ENCODE measurements around the gene ELOVL1.
"Not testable (repeated sequence)": the region's sequence is repeated elsewhere in the genome, so short reads cannot be mapped to it uniquely, and the experiment has no call there.

The ELOVL1 gene

DNA sequence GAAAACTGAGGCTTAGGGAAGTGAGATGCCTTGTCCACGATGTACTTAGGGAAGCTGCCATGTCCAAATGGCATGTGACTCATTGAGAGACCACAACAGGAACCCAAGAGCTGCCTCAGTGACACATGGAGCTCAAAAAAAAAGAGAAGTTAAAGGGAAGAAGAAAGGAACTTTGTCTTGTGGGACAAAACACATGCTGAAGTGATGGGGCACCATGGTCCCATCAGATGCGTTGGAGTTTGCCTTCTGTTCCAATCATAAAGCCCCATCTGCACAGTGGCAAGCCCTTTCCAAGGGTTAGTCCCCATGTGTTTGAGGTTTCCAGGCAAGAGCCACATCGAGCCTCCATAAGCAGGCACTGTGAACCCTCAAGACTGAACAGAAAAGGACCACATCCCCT, 13.8 kb upstream of the ELOVL1 start:
- peak; percentile 84 to 94 (median 91) for DNase-seq

DNA sequence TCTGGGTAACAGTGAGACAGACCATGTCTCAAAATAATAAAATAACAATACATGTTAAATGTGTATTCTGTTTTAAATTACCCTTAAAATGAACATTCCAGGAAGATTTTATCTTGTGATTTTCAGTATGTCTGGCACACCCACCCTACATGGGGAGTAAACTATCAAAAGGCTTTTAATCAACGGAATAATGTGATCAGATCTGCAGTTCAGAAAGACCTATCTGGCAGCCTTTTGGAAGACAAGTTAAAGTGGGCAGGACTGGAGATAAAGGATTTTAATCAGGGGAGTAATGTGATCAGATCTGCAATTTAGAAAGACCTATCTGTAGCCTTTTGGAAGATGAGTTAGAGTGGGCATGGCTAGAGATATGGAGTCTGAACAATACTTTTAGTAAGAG, 11.7 kb upstream of the ELOVL1 start:
- no peak for DNase-seq

- no peak for DNase-seq
Observed at GRCh38 chr1:43377831-43378230, 10.0 kb upstream of the ELOVL1 start.

DNA sequence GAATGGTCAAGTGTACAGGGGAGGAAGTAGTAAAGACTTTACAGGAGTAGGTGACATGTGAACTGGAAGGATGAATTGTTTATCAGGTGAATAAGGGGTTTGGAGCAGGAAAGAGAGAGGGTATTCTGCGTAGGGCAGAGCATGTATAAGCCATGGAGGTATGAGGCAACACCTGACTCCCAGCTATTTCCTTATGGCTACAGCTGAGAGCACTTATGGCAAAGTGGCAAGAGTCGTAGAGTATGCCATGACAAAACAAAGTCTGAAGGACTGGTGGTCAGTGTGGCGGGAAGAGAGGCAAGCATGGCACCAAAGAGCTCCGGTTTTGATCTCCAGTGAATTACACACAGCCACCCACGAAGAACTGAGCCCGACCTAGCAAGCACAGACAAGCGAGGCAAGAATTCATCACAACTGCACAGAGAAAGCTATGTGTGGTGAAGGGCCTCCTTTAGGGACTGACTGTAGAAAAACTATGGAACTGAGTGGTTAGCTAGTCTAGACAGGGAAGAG, 9.0 kb upstream of the ELOVL1 start:
- no peak for DNase-seq

DNA sequence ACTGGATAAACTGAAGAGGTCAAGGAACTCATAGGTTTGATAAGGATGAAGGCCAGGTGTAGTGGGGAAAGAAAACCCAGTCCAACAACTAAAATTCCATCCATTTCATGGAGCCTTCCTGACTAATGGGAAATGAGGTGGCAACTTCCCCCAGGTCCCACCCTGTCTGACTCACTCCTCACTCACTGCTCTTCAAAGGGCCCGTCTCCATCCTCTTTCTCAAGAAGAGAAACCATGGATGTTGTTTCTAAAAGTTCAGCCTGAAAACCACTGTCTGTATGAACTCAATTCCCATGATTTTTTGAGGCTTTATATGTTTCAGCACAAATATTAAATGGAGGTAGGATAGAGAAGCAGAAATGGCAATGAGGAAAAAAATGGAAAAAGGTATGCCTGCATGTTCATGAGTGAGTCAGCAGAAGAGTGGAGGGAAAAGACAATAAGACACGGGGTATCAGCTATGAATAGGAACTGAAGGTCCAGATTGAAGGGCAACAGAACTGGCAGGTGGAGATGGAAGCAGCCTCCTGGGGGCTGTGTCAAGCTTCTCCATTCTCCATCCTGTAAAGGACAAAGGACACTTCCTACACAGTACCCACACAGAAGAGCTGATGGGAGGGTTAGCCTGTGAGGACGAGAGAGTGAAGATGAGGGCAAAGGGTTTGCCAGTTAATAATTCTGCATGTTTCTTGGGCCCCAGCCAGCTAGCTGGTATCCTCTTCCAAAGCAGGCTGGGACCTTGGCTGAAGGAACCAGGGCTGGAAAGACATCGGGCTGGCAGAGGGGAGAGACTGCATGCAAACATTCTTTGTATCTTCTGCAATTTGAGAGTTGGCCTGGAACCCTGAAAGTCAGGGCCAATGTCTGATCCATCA, 5.5 kb upstream of the ELOVL1 start:
- peak; percentile 54 to 58 (median 55) for DNase-seq

DNA sequence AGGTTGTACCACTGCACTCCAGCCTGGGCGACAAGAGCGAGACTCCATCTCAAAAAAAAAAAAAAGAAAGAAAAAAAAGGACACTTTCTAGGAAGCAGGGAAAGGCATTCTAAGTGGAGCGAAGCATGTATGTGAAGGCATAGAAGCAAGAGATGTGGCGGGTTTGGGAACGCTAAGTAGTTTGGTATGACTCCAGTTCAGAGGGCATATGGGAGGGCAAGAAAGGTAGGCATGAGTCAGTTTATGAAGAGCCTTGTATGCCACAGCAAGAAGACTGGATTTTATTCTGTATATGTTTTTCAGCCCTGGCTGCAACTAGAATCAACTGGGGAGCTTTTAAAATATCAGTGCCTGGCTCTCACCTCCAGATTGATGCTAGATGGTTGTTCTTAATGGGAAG, 4.4 kb upstream of the ELOVL1 start:
- DNase-seq: no peak

DNA sequence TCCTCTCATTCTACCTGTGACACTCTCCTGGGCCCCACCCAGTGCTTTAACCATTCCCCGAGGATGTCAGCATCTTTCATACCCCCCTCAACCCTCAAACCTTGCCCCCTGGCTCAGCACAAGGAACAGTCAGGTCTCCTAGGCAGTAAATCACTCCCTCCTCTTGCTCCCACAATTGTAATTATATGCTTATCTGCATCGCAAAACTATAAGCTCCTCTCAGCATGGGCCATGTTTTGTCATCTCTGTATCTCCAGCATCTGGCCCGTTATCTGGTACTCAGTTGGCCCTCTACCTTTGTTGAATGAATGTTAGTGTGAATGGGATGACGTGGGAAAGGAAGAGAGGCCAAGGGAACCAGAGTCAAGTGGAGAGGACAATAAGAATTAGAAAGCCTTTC, 2.8 kb upstream of the ELOVL1 start:
- no peak for DNase-seq

DNA sequence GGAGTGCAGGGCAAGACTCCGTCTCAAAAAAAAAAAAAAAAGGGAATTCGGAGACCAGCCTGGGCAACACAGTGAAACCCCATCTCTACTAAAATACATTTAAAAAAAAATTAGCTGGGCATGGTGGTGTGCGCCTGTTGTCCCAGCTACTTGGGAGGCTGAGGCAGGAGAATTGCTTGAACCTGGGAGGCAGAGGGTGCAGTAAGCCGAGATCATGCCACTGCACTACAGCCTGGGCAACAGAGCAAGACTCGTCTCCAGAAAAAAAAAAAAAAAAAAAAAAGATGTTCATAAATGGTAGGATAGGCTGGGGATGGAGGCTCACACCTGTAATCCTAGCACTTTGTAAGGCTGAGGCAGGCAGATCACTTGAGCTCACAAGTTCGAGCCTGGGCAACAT, 2.0 kb upstream of the ELOVL1 start:
- not testable (repeated sequence) for DNase-seq

GRCh38 chr1:43368646-43369020, 822 bp upstream of the ELOVL1 start:
- no peak for DNase-seq

- peak; percentile 33 to 59 (median 34) for DNase-seq
Observed at GRCh38 chr1:43367026-43367903, 546 bp downstream of the ELOVL1 start.

DNA sequence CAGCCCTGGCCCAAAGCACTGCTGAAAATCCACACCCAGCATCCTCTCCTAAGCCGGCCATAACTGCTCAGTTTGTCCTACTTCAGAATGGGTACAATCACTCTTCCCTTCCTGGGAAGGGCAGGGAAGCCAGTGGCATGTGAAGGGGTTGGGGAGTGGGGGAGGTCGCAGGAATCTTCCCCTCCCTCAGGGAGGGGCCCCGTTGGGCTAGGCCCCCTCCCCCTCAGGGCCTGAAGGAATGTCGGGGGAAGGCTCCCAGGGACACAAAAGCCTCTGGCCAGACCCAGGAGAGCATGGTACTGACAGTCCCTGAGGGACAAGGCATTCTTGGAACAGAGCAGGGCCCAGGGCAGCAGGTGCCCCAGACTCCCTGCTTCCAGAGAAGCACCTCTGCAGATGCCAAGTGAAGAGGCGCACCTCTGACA, 1.2 kb downstream of the ELOVL1 start:
- DNase-seq: no peak

GRCh38 chr1:43366179-43366578, 1.6 kb downstream of the ELOVL1 start:
- no peak for DNase-seq

DNA sequence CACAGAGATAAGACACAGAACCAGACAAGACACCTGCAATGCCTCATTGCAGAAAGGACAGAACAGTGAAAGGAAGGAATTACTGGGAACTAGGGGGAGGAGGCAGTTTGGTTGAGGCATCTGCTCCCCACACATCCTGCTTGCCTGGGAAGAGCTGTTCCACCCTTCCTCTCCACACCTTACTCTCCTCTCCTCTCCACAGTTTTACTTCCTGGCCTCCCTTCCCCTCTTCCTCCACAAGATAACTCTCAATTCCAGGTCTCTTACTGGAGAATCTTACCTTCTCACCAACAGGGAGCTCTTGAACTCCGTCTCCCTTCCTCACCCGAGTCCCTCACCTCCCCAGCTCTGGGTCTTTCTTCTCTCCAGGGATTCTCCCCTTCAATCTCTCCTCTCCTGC, 2.1 kb downstream of the ELOVL1 start:
- no peak for DNase-seq

DNA sequence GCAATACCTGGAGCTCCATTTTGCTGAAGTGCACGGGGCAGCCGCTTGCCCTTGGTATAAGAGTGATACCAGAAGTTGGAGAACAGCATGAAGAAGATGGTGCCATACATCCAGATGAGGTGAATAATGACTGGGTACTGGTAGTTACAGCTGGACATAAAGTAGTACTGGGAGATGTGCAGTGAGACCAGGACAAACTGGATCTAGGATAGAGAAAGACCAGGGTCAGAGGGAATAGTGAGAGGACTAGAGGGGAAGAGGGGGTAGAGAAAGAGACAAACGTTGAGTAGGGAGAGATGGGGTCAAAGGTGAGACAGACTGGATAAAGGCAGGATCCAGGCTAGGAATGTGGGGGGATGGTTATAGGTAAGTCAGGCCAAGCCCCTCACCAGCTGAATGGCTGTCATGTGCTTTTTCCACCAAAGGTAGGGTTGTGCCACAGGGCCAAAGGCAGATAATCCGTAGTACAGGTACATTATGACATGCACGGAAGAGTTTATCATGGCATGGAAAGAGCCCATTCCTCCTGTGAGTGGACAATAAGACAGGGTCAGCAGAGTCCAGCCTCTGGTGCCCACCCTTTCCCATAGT, 3.8 kb downstream of the ELOVL1 start:
- DNase-seq: no peak

GRCh38 chr1:43363283-43363934, 4.4 kb downstream of the ELOVL1 start:
- DNase-seq: peak; percentile 44 to 61 (median 50)

DNA sequence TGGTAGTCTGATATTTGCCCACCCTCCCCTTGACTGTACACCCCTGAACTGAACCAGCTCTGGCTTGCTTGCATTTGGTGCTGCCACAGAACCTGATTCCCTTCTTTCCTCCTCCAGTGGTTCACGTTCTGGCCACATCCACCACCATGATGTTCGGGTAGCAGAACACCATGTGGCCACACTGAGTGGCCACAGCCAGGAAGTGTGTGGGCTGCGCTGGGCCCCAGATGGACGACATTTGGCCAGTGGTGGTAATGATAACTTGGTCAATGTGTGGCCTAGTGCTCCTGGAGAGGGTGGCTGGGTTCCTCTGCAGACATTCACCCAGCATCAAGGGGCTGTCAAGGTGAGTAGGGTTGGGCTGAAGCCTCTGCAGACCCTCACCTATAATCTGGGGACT, 7.2 kb downstream of the ELOVL1 start:
- DNase-seq: no peak

DNA sequence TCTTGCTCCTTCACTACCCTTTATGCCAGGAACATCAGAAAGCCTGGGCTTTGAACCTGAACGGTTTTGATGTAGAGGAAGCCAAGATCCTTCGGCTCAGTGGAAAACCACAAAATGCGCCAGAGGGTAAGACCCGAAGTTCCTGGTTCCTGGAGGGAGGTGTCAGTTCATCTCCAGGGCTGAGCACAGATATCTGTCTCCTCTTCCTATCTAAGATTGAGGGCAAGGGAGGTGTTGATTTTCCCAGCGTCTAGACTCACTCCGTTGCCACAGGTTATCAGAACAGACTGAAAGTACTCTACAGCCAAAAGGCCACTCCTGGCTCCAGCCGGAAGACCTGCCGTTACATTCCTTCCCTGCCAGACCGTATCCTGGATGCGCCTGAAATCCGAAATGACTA, 8.1 kb downstream of the ELOVL1 start:
- no peak for DNase-seq

DNA sequence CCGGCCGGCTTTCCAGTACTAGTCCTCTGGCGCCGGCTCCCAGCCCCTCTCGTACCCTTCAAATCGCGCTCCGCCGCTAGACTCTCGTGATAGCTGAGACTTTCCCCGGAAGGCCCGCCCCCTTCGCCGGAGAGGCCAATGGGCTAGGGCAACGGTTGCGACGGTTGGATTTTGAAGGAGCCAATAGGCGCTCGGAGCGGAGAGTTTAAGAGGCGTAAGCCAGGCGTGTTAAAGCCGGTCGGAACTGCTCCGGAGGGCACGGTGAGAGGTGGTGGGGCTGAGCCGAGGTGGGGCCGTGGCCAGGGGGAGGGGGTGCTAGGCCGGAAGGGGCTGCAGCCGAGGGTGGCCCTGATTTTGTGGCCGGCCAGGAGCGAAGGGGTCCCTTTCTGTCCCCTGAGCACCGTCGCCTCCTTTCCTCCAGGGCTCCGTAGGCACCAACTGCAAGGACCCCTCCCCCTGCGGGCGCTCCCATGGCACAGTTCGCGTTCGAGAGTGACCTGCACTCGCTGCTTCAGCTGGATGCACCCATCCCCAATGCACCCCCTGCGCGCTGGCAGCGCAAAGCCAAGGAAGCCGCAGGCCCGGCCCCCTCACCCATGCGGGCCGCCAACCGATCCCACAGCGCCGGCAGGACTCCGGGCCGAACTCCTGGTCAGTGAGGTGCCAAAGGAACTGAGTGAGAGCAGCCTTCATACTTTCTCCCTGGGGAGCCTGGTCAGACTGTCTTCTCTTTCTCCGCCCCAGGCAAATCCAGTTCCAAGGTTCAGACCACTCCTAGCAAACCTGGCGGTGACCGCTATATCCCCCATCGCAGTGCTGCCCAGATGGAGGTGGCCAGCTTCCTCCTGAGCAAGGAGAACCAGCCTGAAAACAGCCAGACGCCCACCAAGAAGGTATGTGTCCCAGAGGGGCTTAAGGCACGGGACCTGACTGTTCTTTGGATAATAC, 8.8 kb downstream of the ELOVL1 start, which contains the start of gene CDC20:
Gene CDC20, plus strand, starts transcription at position 236 of the 948 bp plus-strand sequence. Its CDS starts 235 bp downstream, at position 471.
- DNase-seq: peak; percentile 98 to 100 (median 99)

DNA sequence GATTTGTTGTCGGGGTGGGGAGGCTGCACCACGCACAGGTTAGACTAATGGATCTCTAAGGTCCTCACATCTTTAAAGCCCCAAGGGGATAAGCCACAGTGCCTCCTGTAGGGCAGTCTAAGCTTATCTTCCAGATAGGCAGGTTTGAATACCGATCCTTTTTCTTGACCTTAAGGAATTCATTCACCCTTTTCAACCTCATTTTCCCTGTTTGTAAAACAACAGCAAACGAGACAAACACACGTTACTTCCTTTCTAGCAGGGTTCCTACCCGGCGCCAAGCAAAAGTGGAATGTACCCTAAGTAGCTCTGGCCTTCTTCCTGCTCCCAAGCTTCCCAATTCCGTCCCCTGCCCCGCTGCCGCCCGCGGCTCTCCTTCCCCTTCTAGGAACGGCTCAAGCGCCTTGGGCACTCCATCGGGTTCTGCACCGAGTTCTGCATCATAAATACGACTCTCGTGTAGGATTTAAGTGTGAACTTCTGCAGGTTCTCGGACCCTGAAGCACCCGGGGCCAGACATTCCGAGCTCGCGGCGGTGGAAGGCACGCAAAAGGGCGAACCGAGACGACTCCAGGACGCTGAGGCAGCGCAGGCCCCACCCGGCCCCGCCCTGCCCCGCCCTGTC, 9.6 kb downstream of the ELOVL1 start:
- DNase-seq: peak; percentile 61 to 81 (median 61)

DNA sequence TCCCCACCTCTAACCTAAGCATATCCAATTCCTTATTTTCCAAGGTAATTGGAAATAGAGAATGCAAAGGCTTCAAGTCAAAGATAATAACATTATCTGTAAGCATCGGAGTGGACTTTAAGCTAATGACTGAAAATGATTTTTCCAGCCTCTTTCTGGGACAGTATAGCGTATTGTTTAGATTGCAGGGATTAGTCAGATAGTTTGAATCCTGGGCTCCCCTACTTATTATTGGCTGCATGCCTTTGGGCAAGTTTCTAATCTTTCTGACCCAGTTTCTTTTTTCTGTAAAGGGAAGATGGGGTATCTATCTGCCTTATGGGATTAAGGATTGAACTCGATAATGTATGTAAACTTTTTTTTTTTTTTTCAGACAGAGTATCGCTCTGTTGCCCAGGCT, 10.6 kb downstream of the ELOVL1 start:
- DNase-seq: no peak

DNA sequence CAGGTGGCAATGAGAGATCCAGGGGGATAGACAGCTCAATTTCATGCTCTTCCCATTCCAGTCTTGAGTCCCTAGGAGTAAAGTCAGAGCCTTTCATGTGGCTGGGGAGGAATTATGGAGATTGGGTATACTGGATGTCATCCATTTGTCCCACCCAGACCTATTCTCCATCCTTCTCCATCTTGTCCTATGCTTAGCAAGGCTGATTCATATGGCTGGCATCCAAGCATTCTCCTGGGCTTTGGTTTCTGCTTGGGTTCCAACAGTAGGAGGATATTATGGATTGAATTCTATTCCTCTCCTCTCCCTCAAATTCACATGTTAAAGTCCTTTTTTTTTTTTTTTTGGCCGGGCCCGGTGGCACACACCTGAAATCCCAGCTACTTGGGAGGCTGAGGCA, 12.9 kb downstream of the ELOVL1 start:
- DNase-seq: no peak

Data from suppressor macrophage treated with lipopolysaccharide for 1 hour (primary cell).